Vagina (tissue), 2 donors: Measurements from ENCODE around the gene TBCD.

Experiments
- POLR2A ChIP-seq, 2 donors: fragments of 450-650 bp; IDR thresholded peaks; one replicate each; pipeline ENCODE4 v1.6.1; 2017; ENCODE audit warnings: antibody characterized with exemption in 2 of 2, mild to moderate bottlenecking in 2 of 2, moderate library complexity in 2 of 2
- TF ChIP-seq, protein P1 (sequence below), 3 experiments: fragments of 450-650 bp in 2 of 3; fragments of 200-600 bp in 1 of 3; sonication (generic) in 1 of 3; IDR thresholded peaks; one replicate each; pipeline ENCODE4 v1.5.1; 2017 to 2019; ENCODE audit warnings: antibody characterized with exemption in 3 of 3, mild to moderate bottlenecking in 2 of 3, moderate library complexity in 2 of 3

GRCh38 chr17:82783498-82783897 lies 31.6 kb downstream of the TBCD start:
- TF ChIP-seq, protein P1, sequence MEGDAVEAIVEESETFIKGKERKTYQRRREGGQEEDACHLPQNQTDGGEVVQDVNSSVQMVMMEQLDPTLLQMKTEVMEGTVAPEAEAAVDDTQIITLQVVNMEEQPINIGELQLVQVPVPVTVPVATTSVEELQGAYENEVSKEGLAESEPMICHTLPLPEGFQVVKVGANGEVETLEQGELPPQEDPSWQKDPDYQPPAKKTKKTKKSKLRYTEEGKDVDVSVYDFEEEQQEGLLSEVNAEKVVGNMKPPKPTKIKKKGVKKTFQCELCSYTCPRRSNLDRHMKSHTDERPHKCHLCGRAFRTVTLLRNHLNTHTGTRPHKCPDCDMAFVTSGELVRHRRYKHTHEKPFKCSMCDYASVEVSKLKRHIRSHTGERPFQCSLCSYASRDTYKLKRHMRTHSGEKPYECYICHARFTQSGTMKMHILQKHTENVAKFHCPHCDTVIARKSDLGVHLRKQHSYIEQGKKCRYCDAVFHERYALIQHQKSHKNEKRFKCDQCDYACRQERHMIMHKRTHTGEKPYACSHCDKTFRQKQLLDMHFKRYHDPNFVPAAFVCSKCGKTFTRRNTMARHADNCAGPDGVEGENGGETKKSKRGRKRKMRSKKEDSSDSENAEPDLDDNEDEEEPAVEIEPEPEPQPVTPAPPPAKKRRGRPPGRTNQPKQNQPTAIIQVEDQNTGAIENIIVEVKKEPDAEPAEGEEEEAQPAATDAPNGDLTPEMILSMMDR (IDR thresholded peaks at IDR 0.05): no peak
- no peak for TF ChIP-seq POLR2A (IDR thresholded peaks at IDR 0.05)
